Measurements from ENCODE around the gene IL5.

IL5 gene

GRCh38 chr5:132497488-132497997 is 45.8 kb downstream of the IL5 start:
- peak; percentile 91 for DNase-seq (ENCODE audit: insufficient read length, low spot score)
- no peak for FAIRE-seq

GRCh38 chr5:132496631-132497487 is 46.5 kb downstream of the IL5 start:
- peak; percentile 70 for TF ChIP-seq POLR2A (IDR thresholded peaks at IDR 0.05; ENCODE audit: low read depth, low read length)
- peak; percentile 74 for DNase-seq (ENCODE audit: insufficient read length, low spot score)
- no peak for FAIRE-seq

More at GRCh38 chr5:132497488-132497997, 45.8 kb downstream of the IL5 start:
- TF ChIP-seq POLR2A (IDR thresholded peaks at IDR 0.05; ENCODE audit: low read depth, low read length): no peak; the same call in 1 of the 2 replicates

DNA sequence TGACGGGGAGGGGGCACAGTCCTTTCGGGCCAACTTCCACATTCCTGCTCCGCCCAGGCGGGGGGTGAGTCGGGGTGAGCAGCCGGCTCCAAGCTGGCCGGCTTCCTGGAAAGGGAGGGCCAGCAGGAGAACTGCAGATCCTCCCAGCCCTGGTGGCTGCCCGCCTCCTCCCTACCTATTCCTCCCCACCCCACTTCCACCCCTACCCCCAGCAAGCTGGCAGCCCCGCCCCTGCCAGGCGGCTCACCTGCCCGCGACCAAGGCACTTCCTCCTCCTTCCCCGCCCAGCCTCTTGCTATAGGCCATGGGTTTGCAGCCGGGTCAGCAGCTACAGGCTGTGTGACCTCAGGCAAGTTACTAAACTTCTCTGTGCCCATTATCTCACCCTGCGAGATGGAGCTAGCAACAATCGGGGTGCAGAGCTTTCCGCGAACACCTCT is 47.1 kb downstream of the IL5 start:
- TF ChIP-seq POLR2A (IDR thresholded peaks at IDR 0.05; ENCODE audit: low read depth, low read length): no peak; the same call in 1 of the 2 replicates
- FAIRE-seq: no peak
- DNase-seq (ENCODE audit: insufficient read length, low spot score): peak; percentile 86

DNA sequence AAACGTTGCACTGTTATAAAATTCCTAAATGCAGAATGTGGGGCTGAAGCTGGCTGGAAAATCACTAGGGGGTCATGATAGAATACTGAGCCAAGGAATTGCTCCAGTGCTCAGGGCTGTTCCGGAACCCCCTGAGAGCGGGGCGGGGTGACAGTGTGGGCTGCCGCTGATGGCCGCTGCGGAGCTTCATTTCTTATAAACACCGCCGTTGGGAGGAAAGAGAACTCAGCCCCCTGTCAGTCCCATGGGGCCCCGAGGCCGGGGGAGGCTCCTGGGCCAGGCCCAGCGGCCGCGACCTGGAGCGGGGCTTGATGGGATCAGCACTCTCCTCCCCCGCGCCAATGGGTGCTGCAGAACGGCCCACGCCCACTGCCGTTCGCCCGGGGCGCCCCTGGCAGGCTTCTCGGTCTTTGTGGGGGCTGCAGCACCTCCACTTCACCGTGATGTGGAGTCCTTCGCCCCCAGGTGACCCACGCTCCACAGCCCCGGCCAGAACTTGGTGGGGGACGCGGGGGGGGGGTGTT is 47.6 kb downstream of the IL5 start:
- peak; percentile 32 for TF ChIP-seq POLR2A (IDR thresholded peaks at IDR 0.05; ENCODE audit: low read depth, low read length)
- DNase-seq (ENCODE audit: insufficient read length, low spot score) (peak; percentile 85), FAIRE-seq (no peak)

- no peak for FAIRE-seq
Observed at GRCh38 chr5:132493821-132494220, 49.5 kb downstream of the IL5 start.

GRCh38 chr5:132493241-132493640 is 50.1 kb downstream of the IL5 start:
- no peak for DNase-seq (ENCODE audit: insufficient read length, low spot score)

More at GRCh38 chr5:132493821-132494220, 49.5 kb downstream of the IL5 start:
- TF ChIP-seq POLR2A (IDR thresholded peaks at IDR 0.05; ENCODE audit: low read depth, low read length): no peak
- DNase-seq (ENCODE audit: insufficient read length, low spot score): no peak

GRCh38 chr5:132492386-132493125 is 50.8 kb downstream of the IL5 start:
- DNase-seq (ENCODE audit: insufficient read length, low spot score) (no peak), FAIRE-seq (no peak)
- TF ChIP-seq POLR2A (IDR thresholded peaks at IDR 0.05; ENCODE audit: low read depth, low read length): no peak

More at GRCh38 chr5:132493241-132493640, 50.1 kb downstream of the IL5 start:
- no peak for FAIRE-seq
- no peak for TF ChIP-seq POLR2A (IDR thresholded peaks at IDR 0.05; ENCODE audit: low read depth, low read length)
